Neural cell (in vitro differentiated cells): ENCODE data around the gene SPATS2L. TPM values are rescaled to one million over a fixed set of nuclear protein-coding genes. Genes with fewer than 3 reads are reported as not detected.

Experiments used
- H2AFZ ChIP-seq: fragments of 200-600, 300-800 bp; sonication (generic), shearing (Covaris generic); 2 replicates; pipeline ENCODE4 v1.6.0; 2014; ENCODE audit warnings: low read depth, mild to moderate bottlenecking, antibody characterized with exemption, low read length, moderate library complexity
- H3F3A ChIP-seq: fragments of 200-600 bp; shearing (Covaris generic); 2 replicates; pipeline ENCODE4 v1.6.1; 2016; ENCODE audit warnings: mild to moderate bottlenecking, moderate library complexity, mixed read lengths, antibody characterized with exemption, low read length; ENCODE audit not compliant: insufficient read depth, poor library complexity, severe bottlenecking
- H3K27ac ChIP-seq: fragments of 200-600, 300-800 bp; sonication (generic), shearing (Covaris generic); 2 replicates; pipeline ENCODE4 v1.5.1; 2014; ENCODE audit warnings: mild to moderate bottlenecking, low read length, moderate library complexity
- H3K27me3 ChIP-seq: fragments of 300-800, 200-600 bp; sonication (generic), shearing (Covaris generic); 2 replicates; pipeline ENCODE4 v1.6.0; 2014; ENCODE audit warnings: mild to moderate bottlenecking, low read depth, low read length, moderate library complexity; ENCODE audit not compliant: insufficient read depth
- H3K36me3 ChIP-seq: fragments of 300-800, 200-600 bp; sonication (generic), shearing (Covaris generic); 2 replicates; pipeline ENCODE4 v1.5.1; 2014; ENCODE audit warnings: mild to moderate bottlenecking, antibody characterized with exemption, low read length, moderate library complexity; ENCODE audit not compliant: insufficient read depth
- H3K4me2 ChIP-seq: fragments of 300-800, 200-600 bp; sonication (generic), shearing (Covaris generic); 2 replicates; pipeline ENCODE4 v1.6.0; 2014; ENCODE audit warnings: mild to moderate bottlenecking, low read length
- H3K4me3 ChIP-seq: fragments of 300-800, 200-600 bp; sonication (generic), shearing (Covaris generic); 2 replicates; pipeline ENCODE4 v1.5.1; 2014; ENCODE audit warnings: mild to moderate bottlenecking, low read length, moderate library complexity
- H3K79me2 ChIP-seq: fragments of 200-600 bp; shearing (Covaris generic); replicated peaks from 2 replicates; pipeline ENCODE4 v1.6.0; 2014; ENCODE audit warnings: mild to moderate bottlenecking, low read length, moderate library complexity; ENCODE audit not compliant: insufficient read depth
- H3K9ac ChIP-seq: fragments of 300-800, 200-600 bp; sonication (generic), shearing (Covaris generic); 2 replicates; pipeline ENCODE4 v1.6.1; 2016; ENCODE audit warnings: mild to moderate bottlenecking, low read length, mixed read lengths
- H3K9me2 ChIP-seq: fragments of 200-600 bp; shearing (Covaris generic); 2 replicates; pipeline ENCODE4 v1.6.1; 2016; ENCODE audit warnings: mild to moderate bottlenecking, low read length, mixed read lengths; ENCODE audit not compliant: insufficient read depth
- H3K9me3 ChIP-seq: fragments of 200-600, 300-800 bp; sonication (generic), shearing (Covaris generic); 2 replicates; pipeline ENCODE4 v1.6.1; 2016; ENCODE audit warnings: mild to moderate bottlenecking, mixed run types, low read length, moderate library complexity, mixed read lengths
- H4K20me1 ChIP-seq: fragments of 200-600 bp; shearing (Covaris generic); 2 replicates; pipeline ENCODE4 v1.6.1; 2016; ENCODE audit warnings: mild to moderate bottlenecking, mixed run types; ENCODE audit not compliant: insufficient read depth
- CTCF ChIP-seq: fragments of 450-650 bp; IDR thresholded peaks from 2 replicates; pipeline ENCODE4 v1.5.1; 2014; ENCODE audit warnings: antibody characterized with exemption, mild to moderate bottlenecking, moderate library complexity; ENCODE audit not compliant: poor library complexity, severe bottlenecking
- EP300 ChIP-seq: fragments of 450-650 bp; conservative IDR thresholded peaks from 2 replicates; pipeline ENCODE4 v1.6.1; 2014; ENCODE audit warnings: antibody characterized with exemption, mild to moderate bottlenecking, moderate library complexity; ENCODE audit not compliant: poor library complexity, severe bottlenecking
- EZH2 ChIP-seq: fragments of 200-600, 300-800 bp; shearing (Covaris generic), sonication (generic); IDR thresholded peaks from 2 replicates; pipeline ENCODE4 v1.6.1; 2014; ENCODE audit warnings: antibody characterized with exemption, low read length, borderline replicate concordance, mild to moderate bottlenecking; ENCODE audit not compliant: insufficient read depth, poor library complexity, severe bottlenecking
- MXI1 ChIP-seq: fragments of 450-650 bp; conservative IDR thresholded peaks from 2 replicates; pipeline ENCODE4 v1.6.1; 2014; ENCODE audit warnings: antibody characterized with exemption, mild to moderate bottlenecking; ENCODE audit not compliant: poor library complexity, severe bottlenecking
- POLR2AphosphoS5 ChIP-seq: IDR thresholded peaks from 2 replicates; pipeline ENCODE4 v1.6.1; 2012
- RAD21 ChIP-seq: fragments of 450-650 bp; conservative IDR thresholded peaks from 2 replicates; pipeline ENCODE4 v1.6.1; 2014; ENCODE audit warnings: antibody characterized with exemption, mild to moderate bottlenecking, moderate library complexity
- REST ChIP-seq: IDR thresholded peaks from 2 replicates; pipeline ENCODE4 v1.6.1; 2012; ENCODE audit warnings: borderline replicate concordance
- SMC3 ChIP-seq: fragments of 450-650 bp; conservative IDR thresholded peaks from 2 replicates; pipeline ENCODE4 v1.6.1; 2014; ENCODE audit warnings: antibody characterized with exemption, mild to moderate bottlenecking, moderate library complexity; ENCODE audit not compliant: poor library complexity
- TAF1 ChIP-seq: IDR thresholded peaks from 2 replicates; pipeline ENCODE4 v1.6.1; 2012; ENCODE audit warnings: low read depth
- polyA plus RNA-seq: library from polyadenylated mRNA; depleted of rRNA; stranded (reverse); fragments of >200 nt; gene quantifications from 2 replicates; pipeline ENCODE4 v1.2.3, GENCODE V29; 2014

Gene SPATS2L
- polyA plus RNA-seq, 1 donor from 2014 or later: 8.5 TPM

- Histone ChIP-seq H3K79me2 (no peaks in the 10 kb centered on the region), H3K9me2 (no peaks in the 10 kb centered on the region), H3K27me3 (no peaks in the 10 kb centered on the region), H4K20me1 (no peaks in the 10 kb centered on the region), H3K36me3 (no peaks in the 10 kb centered on the region), H3K4me3 (no peak overlapping the region), H3K9me3 (no peaks in the 10 kb centered on the region), H2AFZ (no peak overlapping the region), H3K4me2 (no peak overlapping the region), H3F3A (no peaks in the 10 kb centered on the region), H3K9ac (no peak overlapping the region), H3K27ac (no peak overlapping the region)
- no peak for TF ChIP-seq MXI1
Observed at GRCh38 chr2:200329798-200330197, 23.3 kb downstream of the SPATS2L start.

GRCh38 chr2:200330351-200331060 lies 24.0 kb downstream of the SPATS2L start:
- Histone ChIP-seq H3K4me2 (no peak overlapping the region), H3K27ac (no peak overlapping the region), H3K9me3 (no peaks in the 10 kb centered on the region)

GRCh38 chr2:200331061-200331400 lies 24.5 kb downstream of the SPATS2L start:
- H3F3A ChIP-seq: no peaks in the 10 kb centered on the region
- H3K79me2 ChIP-seq: no peaks in the 10 kb centered on the region
- no peak overlapping the region for H3K4me3 ChIP-seq
- H3K36me3 ChIP-seq: no peaks in the 10 kb centered on the region
- no peak overlapping the region for H3K27ac ChIP-seq
- H4K20me1 ChIP-seq: no peaks in the 10 kb centered on the region
- no peak overlapping the region for H3K4me2 ChIP-seq
- H3K9me3 ChIP-seq: no peaks in the 10 kb centered on the region
- no peak overlapping the region for H3K9ac ChIP-seq
- H2AFZ ChIP-seq: no peak overlapping the region
- H3K27me3 ChIP-seq: no peaks in the 10 kb centered on the region
- no peaks in the 10 kb centered on the region for H3K9me2 ChIP-seq
- TF ChIP-seq POLR2AphosphoS5 (no peak), EZH2 (no peak), EP300 (no peak), RAD21 (no peak), SMC3 (no peak), CTCF (no peak), REST (no peak), MXI1 (no peak), TAF1 (no peak)

More at GRCh38 chr2:200330351-200331060, 24.0 kb downstream of the SPATS2L start:
- Histone ChIP-seq H3K9ac (no peak overlapping the region), H3K36me3 (no peaks in the 10 kb centered on the region), H3F3A (no peaks in the 10 kb centered on the region), H3K27me3 (no peaks in the 10 kb centered on the region), H4K20me1 (no peaks in the 10 kb centered on the region), H3K79me2 (no peaks in the 10 kb centered on the region), H2AFZ (no peak overlapping the region), H3K4me3 (no peak overlapping the region), H3K9me2 (no peaks in the 10 kb centered on the region)
- TF ChIP-seq EZH2 (no peak), SMC3 (no peak), CTCF (no peak), POLR2AphosphoS5 (no peak), EP300 (no peak), MXI1 (no peak), TAF1 (no peak), RAD21 (no peak)
